Measurements from ENCODE around the gene FNDC4.

FNDC4 gene

DNA sequence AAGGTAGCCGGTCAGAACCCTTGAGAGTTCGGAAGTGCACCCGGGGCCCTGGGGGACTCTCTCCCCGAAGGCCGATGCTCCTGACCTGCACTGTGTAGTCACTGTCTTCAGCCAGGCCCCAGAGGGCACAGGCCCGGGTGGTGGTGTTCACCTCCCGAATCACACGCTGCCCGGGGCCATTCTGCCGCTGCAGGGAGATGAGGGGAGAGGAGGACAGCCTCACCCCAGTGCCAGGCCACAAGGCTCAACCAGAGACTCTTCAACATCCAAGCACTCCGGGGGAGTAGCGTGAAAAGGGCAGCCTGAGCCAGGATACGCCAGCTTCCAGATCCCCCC lies 1.1 kb downstream of the FNDC4 start:
- no peak for DNase-seq (ENCODE audit: low spot score)

DNA sequence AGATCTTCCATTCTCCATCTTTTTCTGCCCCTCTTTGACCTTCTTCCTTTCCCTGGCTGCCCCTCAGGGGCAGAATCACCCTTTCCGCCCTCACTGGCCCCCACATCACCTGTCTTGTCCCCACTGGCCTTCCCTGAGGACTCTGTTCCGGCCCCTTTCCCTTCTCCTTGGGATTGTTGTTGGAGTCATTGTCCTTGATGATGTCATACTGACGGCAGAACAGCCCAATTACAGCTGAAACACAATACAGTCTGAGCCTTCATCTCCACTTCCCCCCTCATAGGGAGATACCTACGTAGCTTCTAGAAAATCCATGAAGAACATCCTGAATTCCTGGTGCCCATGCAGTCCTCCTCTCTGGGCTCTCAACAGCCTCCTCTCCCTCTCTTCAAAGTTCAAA lies 2.4 kb downstream of the FNDC4 start:
- no peak for DNase-seq (ENCODE audit: low spot score)

DNA sequence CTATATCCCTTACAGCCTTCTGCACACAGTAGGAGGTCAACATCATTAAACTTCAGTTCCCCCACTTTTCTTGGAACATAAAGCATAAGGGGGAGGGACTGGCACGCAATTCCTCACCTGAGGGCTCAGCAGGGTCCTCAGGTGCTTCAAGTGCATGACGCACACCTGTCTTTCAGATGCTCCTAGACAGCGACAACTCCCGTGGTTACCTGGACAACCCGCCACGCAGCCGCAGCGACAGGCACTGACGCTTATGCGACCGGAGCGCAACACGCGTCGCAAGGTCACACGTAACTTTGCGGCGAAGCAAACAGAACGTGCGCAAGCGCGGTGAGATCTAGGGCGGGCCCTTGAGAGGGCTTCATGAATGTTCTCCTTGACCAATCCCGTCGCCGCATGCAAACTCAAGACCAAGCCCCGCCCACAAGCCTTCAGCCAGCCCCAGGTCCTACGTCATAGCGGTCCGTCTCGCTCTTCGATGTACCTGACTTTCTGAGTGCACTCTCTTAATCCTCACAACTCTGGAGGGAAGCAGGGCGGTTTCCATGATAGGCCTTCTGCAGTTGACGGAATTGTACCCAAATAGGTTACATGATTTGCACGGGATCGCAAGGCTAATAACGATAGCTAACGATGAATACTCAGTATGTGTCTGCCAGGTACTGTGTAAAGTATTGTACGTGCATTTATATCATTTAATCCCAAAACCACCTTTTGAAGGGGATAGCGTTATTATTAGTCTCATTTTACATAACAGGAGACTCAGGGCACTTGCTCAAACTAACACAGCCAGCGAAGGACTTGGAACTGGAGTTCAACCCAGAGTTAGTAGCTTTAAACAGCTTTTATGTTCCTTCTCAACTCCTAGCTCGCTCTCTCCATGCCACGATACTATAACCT lies 5.3 kb downstream of the FNDC4 start, which contains the start of gene IFT172:
TSS of gene IFT172 (minus strand) at position 246 of the 900 bp plus-strand sequence. CDS start at position 156, 90 bp downstream.
- peak; percentile 100 for DNase-seq (ENCODE audit: low spot score)

DNA sequence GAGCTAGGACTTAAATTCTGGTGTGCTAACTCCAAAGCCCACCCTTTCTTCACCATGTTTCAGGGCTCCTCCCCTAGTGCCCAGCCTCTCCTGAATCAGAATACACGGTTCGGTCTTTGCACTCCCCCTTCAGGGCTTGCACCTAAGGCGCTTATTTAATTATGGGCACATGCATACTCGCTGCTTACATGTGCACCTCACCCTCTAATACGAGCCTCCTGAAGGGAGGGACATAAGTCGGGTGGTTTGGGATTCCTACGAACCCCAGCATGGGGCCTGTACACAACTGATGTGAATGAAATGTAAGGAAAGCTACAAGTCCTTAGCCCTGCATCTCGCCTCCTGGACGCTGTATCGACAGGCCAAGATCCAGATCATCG lies 5.9 kb downstream of the FNDC4 start:
- peak; percentile 25 for DNase-seq (ENCODE audit: low spot score)

DNA sequence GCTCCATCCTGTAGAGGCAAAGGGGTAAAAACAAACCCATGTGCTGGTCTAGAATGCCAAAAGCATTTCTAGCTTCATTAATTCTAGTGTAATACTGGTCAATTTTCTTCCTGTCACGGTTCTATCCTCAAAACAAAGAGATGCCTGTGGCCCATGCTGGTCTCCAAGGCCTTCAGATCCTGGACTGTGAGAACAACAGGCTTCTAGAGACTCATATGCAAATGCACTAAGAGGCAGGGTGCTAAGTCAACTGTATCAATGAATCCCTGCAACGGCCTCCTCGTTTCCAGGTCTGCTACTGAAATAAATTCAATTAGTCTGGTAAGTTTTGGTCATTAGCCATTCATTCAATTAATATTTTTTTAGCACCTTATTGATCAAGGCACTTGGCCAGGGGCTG lies 9.5 kb downstream of the FNDC4 start:
- no peak for DNase-seq (ENCODE audit: low spot score)

DNA sequence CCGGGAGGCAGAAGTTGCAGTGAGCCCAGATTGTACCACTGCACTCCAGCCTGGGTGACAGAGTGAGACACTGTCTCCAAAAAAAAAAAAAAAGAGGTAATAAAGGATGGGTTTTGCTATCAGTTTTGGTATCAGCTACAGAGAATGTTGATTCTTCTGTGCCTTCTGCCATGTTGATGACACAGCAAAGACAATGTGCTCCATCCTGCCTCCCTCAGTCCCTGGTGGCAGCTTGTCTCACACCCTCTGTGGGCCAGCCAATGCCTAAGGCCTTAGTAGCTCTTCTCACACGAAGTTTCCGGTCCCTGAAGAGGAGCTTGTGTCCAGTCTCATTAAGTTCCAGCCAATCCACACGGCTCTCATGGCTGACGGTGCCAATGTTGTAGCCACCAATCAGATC lies 23.0 kb downstream of the FNDC4 start:
- no peak for DNase-seq (ENCODE audit: low spot score)

DNA sequence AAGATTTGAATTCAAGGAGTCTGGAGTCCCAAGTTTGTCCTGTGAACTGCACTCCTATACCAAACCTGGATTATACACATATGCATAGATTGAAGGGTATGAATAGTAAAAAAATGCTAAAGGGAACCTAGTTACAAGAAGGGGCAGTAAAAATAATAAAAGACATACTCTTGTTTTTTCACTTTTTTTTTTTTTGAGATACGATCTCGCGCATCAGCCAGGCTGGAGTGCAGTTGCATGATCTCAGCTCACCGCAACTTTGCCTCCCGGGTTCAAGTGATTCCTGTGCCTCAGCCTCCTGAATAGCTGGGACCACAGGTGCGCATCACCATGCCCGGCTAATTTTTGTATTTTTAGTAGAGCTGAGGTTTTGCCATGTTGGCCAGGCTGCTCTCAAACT lies 30.6 kb downstream of the FNDC4 start:
- DNase-seq (ENCODE audit: low spot score): no peak

DNA sequence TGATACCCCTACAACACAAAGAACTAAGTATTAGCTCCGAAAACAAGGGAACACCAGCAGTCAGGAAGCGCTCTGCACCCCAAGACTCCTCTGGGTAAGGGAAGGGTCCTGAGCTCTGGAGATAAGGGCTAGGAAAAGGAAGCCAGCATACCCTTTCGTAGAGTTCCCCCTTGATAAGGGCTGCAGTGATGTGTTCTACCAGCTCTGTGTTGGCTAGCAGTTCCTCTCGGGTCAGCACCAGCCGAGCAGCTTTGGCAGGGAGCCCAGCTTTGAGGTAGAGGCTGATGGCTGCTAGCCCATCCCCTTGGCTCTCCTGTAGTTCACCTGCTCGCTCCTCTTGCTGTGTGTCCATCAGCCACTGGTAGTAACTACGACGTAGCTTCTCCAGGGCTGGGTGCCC lies 33.9 kb downstream of the FNDC4 start:
- DNase-seq (ENCODE audit: low spot score): no peak

DNA sequence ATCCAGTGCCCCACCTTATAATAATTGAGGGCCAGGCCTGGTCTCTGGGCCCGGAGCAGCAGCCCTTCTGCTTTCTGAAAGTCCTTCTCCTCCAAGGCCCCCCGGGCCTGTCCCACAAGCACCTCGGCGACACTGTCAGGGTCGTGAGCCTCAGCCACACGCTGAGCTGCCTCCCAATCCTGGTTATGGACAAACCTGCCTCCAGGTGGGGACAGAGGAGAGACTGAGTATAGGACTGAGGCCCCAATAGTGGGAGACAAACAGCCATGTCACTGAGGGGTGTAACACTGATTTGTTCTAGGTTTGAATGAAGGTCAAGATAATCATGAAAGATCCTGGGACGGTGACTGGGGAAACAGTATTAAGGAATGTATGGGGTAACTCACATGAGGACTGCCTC lies 41.0 kb downstream of the FNDC4 start:
- no peak for DNase-seq (ENCODE audit: low spot score)

DNA sequence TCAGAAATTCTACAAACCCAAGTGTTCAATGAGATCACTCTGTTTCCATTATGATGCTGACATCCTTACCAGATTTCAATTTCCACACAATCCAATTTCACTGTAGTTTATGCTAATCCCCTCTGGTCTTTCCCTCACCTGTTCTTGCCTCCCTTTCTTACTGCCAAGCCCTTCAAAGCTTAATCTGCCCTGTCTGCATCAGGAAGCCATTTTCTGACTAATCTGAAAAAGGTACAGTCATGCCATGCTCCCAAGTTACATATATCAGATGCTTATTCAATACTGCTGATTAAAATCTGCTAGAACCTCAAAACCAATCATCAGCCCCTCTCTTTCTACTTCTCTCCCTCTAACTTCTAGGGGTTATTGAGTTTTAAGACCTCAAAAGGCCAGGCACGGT lies 43.9 kb downstream of the FNDC4 start:
- no peak for DNase-seq (ENCODE audit: low spot score)

DNA sequence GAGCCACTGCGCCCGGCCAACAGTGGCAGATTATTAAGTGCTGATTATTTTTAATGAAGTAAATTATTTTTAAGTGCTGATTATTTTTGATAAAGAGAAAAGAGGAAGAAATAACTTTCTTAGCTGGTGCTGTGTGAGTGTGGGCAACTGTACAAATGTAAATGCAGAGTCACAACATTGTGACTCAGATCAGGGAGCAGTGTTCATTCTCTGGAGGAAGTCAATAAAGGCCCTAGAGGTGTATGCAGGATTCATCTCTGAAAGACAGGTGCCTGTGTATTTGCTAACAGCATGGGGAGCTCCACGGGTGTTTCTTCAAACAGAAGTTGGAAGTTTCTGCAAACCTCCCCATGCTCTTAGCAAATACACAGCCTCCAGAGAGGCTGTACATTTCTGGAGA lies 46.6 kb downstream of the FNDC4 start:
- no peak for DNase-seq (ENCODE audit: low spot score)

DNA sequence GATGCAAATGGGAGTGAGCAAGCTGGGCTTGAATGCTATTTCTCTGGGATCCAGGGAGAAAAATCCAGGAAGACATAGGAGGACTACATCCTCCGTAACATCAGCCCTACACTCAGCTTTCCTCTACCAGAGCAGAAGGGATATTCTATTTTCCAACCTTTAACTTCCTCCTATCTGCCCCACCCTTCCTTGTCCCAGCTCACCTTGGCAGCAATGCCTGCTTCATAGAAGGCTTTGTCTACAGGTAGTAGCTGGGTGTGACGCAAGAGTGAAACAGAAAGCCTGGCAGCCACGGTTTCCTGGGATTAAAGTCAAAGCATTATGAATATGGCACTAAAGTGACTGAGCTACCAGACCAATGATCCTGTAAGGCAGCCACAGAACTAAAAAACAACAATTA lies 48.9 kb downstream of the FNDC4 start:
- peak; percentile 74 for DNase-seq (ENCODE audit: low spot score)

DNA sequence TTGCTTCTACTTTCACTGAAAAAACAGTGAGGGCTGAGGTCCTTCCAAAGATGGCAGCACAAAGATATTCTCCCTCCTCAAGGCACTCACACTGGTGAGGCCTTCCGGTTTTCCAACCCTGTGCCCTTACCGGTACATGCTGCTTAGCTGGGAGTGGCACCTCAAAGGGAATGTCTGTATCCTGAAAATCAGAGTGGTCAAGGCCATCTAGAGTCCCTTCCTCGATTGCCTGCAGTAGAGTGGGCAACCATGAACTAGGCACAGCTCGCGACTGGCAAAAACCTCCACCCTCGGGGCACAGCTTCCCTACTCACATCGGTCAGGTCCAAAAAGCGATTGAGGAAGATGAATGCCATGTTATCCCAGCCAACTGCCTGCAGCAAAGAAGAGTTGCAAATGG lies 49.4 kb downstream of the FNDC4 start:
- no peak for DNase-seq (ENCODE audit: low spot score)

DNA sequence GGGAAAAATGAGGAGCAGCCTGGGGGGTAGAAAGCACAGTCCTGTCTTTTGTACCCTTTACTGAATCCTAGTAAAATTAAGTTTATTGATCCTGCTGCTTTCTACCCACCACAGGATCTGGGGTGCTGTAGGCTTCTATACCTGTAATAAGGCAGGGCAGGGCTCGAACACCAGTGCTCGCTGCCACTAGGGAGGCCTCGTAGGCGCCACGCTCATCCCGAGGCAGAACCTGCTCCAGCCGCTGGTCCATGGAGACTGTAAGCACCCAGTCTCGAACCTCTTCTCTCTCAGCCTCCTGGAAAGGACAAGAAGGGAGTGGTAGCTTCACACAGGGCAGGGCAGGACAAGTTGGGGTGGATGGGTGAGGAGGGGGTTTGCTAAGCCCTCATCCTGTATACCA lies 49.8 kb downstream of the FNDC4 start:
- DNase-seq (ENCODE audit: low spot score): no peak

DNA sequence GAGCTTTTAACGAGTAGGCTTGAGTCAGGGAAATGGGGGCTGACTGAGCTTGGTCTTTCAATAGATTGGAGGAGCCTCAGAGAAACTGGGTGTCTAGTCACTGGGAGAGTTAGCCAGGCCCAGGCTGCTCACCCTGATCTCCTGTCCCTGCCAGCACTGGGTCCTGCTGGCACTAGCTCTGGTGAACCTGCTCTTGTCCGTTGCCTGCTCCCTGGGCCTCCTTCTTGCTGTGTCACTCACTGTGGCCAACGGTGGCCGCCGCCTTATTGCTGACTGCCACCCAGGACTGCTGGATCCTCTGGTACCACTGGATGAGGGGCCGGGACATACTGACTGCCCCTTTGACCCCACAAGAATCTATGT lies 52.1 kb downstream of the FNDC4 start:
- DNase-seq (ENCODE audit: low spot score): no peak

DNA sequence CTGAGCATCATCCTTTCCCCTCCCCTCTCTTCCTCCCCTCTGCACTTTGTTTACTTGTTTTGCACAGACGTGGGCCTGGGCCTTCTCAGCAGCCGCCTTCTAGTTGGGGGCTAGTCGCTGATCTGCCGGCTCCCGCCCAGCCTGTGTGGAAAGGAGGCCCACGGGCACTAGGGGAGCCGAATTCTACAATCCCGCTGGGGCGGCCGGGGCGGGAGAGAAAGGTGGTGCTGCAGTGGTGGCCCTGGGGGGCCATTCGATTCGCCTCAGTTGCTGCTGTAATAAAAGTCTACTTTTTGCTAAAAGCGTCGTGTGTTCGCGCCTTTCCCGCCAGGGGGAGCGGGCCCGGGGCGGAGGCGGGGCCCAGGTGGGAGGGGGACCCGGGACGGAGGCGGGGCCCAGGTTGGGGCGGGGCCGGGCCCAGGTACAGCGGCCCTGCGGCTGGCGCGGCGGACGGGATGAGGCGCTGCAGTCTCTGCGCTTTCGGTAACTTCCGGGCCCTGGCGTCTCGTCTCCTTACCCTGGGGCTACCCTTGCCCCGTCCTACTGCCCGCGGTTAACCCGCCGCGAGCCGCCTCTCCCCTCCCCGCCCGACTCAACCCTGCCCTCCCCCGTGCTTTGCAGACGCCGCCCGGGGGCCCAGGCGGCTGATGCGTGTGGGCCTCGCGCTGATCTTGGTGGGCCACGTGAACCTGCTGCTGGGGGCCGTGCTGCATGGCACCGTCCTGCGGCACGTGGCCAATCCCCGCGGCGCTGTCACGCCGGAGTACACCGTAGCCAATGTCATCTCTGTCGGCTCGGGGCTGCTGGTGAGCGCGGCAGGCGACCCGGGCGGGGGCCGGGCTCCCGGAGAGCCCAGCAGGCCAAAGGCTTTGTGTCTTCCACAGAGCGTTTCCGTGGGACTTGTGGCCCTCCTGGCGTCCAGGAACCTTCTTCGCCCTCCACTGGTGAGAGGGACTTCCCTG lies 52.8 kb downstream of the FNDC4 start, which contains the start of gene KRTCAP3:
TSS of gene KRTCAP3 (plus strand) at position 424 of the 962 bp plus-strand sequence. CDS start at position 456, 32 bp downstream.
- no peak for DNase-seq (ENCODE audit: low spot score)

All from SW480 (cell line).